Endodermal cell (in vitro differentiated cells): ENCODE data around the gene LPXN. TPM values are rescaled to one million over a fixed set of nuclear protein-coding genes. Genes with fewer than 3 reads are reported as not detected.

ENCODE experiments used
- DNase-seq: peaks from one replicate; pipeline ENCODE4 v3.0.0-alpha.2; 2017
- H3K27ac ChIP-seq: 2 replicates; pipeline ENCODE4 v1.5.1; 2013; ENCODE audit warnings: mild to moderate bottlenecking, low read depth, low read length, moderate library complexity
- H3K27me3 ChIP-seq: 2 replicates; pipeline ENCODE4 v1.6.1; 2013; ENCODE audit warnings: mild to moderate bottlenecking, low read length, moderate library complexity; ENCODE audit not compliant: insufficient read depth, control insufficient read depth, poor library complexity, severe bottlenecking
- H3K36me3 ChIP-seq: 2 replicates; pipeline ENCODE4 v1.7.0; 2013; ENCODE audit warnings: mild to moderate bottlenecking, low read length, moderate library complexity; ENCODE audit not compliant: control insufficient read depth, insufficient read depth
- H3K4me1 ChIP-seq: one replicate; pipeline ENCODE4 v1.7.0; 2013; ENCODE audit warnings: low read length; ENCODE audit not compliant: control insufficient read depth, insufficient read depth
- H3K4me3 ChIP-seq: 2 replicates; pipeline ENCODE4 v1.5.1; 2013; ENCODE audit warnings: mild to moderate bottlenecking, low read length, moderate library complexity
- H3K9ac ChIP-seq: 2 replicates; pipeline ENCODE4 v1.6.1; 2013; ENCODE audit warnings: mild to moderate bottlenecking, low read length, moderate library complexity; ENCODE audit not compliant: poor library complexity, severe bottlenecking; ENCODE audit errors: extremely low read depth
- H3K9me3 ChIP-seq: 2 replicates; pipeline ENCODE4 v1.6.1; 2013; ENCODE audit warnings: mild to moderate bottlenecking, low read length, moderate library complexity; ENCODE audit not compliant: control insufficient read depth
- H3K27ac Mint-ChIP-seq: 2 replicates; pipeline ENCODE4 v1.8.0; 2020; ENCODE audit warnings: mixed read lengths
- H3K27me3 Mint-ChIP-seq: 2 replicates; pipeline ENCODE4 v1.8.0; 2021; ENCODE audit warnings: mild to moderate bottlenecking, mixed read lengths; ENCODE audit not compliant: insufficient read depth
- H3K36me3 Mint-ChIP-seq: 2 replicates; pipeline ENCODE4 v1.8.0; 2020; ENCODE audit warnings: low read depth, mixed read lengths
- H3K4me1 Mint-ChIP-seq: 2 replicates; pipeline ENCODE4 v1.8.0; 2020; ENCODE audit warnings: mixed read lengths
- H3K4me3 Mint-ChIP-seq: 2 replicates; pipeline ENCODE4 v1.8.0; 2020; ENCODE audit warnings: mild to moderate bottlenecking, moderate library complexity, mixed read lengths
- H3K9me3 Mint-ChIP-seq: 2 replicates; pipeline ENCODE4 v1.8.0; 2020; ENCODE audit warnings: mild to moderate bottlenecking, mixed read lengths
- CTCF ChIP-seq: fragments of 200-600 bp; sonication (generic); conservative IDR thresholded peaks from 2 replicates; pipeline ENCODE4 v1.5.0; 2021; ENCODE audit warnings: antibody characterized with exemption, mild to moderate bottlenecking
- WGBS, 2 experiments: methylation state at CpG; one replicate each; pipeline versions ENCODE4 v1.1.5 to v1.1.7; 2013; ENCODE audit warnings: missing lambda C conversion rate in 2 of 2, mixed read lengths in 1 of 2; ENCODE audit not compliant: insufficient coverage in 1 of 2, insufficient read length in 1 of 2; 5-methylcytosine and 5-hydroxymethylcytosine counted together
- total RNA-seq, 2 donors: library from RNA; stranded (reverse); fragmentation: NEBNext Ultra II Directional in 1 of 2; extraction: Animal tissue kit (Norgen Biotek cat#: 25700) in 1 of 2; gene quantifications; 2 replicates in 1 of 2; 3 replicates in 1 of 2; pipeline ENCODE4 v1.2.1, GENCODE V29; 2021

Gene LPXN
- total RNA-seq, 2 donors from 2014 or later, result 1.9 to 2.7 TPM

DNA sequence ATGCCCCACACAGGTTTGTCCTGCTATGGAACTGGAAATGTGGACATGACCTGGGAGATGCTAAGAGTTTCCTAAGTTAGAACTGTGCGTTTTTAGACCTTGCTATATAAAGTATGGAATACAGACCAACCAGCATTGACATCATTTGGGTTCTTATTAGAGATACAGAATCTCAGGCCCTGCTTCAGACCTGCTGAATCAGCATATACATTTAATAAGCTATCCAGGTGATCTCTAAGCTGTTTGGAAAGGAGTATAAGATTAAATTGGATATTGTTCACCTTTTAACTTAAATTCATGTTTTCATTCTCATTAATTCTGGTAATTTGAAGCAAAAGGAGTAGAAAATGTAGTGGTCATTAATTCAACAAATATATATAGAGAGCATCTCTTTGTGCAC is 39.9 kb upstream of the LPXN start:
- no peak for TF ChIP-seq CTCF
- Histone ChIP-seq H3K4me1 (no peaks in the 10 kb centered on the region), H3K9ac (no peak overlapping the region), H3K36me3 (peaks cover 97% of the 10 kb centered on the region), H3K9me3 (no peaks in the 10 kb centered on the region), H3K27ac (no peak overlapping the region), H3K27me3 (no peaks in the 10 kb centered on the region), H3K4me3 (no peak overlapping the region)
- Mint-ChIP-seq H3K4me3 (no peak overlapping the region), H3K36me3 (peaks cover 81% of the 10 kb centered on the region), H3K27me3 (no peaks in the 10 kb centered on the region), H3K9me3 (no peaks in the 10 kb centered on the region), H3K27ac (no peak overlapping the region), H3K4me1 (peaks cover 14% of the 10 kb centered on the region)
- DNase-seq, result no peak
- 100% methylated on average over 1 of the region's 1 CpG for WGBS, 2 experiments

GRCh38 chr11:58613228-58613627 is 37.6 kb upstream of the LPXN start:
- H3K27me3 ChIP-seq, result no peaks in the 10 kb centered on the region
- Mint-ChIP-seq H3K4me3 (no peak overlapping the region), H3K36me3 (peaks cover 71% of the 10 kb centered on the region), H3K27me3 (no peaks in the 10 kb centered on the region), H3K9me3 (no peaks in the 10 kb centered on the region), H3K27ac (no peak overlapping the region), H3K4me1 (peaks cover 10% of the 10 kb centered on the region)
- no peak overlapping the region for H3K27ac ChIP-seq
- 98% methylated on average over 2 of the region's 2 CpGs; no CpG with 5 or more reads in 1 of the 2 experiments for WGBS, 2 experiments
- no peaks in the 10 kb centered on the region for H3K9me3 ChIP-seq
- H3K4me3 ChIP-seq, result no peak overlapping the region
- H3K36me3 ChIP-seq, result peaks cover 84% of the 10 kb centered on the region
- no peak for DNase-seq
- H3K4me1 ChIP-seq, result no peaks in the 10 kb centered on the region
- TF ChIP-seq CTCF, result no peak
- no peak overlapping the region for H3K9ac ChIP-seq

GRCh38 chr11:58609723-58610122 is 34.1 kb upstream of the LPXN start:
- WGBS, 2 experiments, result 93 to 94% methylated on average over 8 of the region's 8 CpGs
- Mint-ChIP-seq H3K4me3 (no peak overlapping the region), H3K36me3 (peaks cover 43% of the 10 kb centered on the region), H3K4me1 (peaks cover 6% of the 10 kb centered on the region), H3K27me3 (no peaks in the 10 kb centered on the region), H3K27ac (no peak overlapping the region), H3K9me3 (no peaks in the 10 kb centered on the region)
- Histone ChIP-seq H3K36me3 (peaks cover 52% of the 10 kb centered on the region), H3K4me3 (no peak overlapping the region), H3K27me3 (no peaks in the 10 kb centered on the region), H3K4me1 (no peaks in the 10 kb centered on the region), H3K9ac (no peak overlapping the region), H3K9me3 (no peaks in the 10 kb centered on the region), H3K27ac (no peak overlapping the region)
- DNase-seq, result no peak
- no peak for TF ChIP-seq CTCF
